HG03378 (cell line): Measurements from ENCODE around the gene TMEM30B.

Experiments
- ATAC-seq: cut with Tn5 transposase; IDR thresholded peaks from one replicate; pipeline ENCODE4 v1.9.1; 2021; ENCODE audit warnings: mild to moderate bottlenecking, moderate library complexity; ENCODE audit not compliant: unreplicated experiment

The TMEM30B gene

DNA sequence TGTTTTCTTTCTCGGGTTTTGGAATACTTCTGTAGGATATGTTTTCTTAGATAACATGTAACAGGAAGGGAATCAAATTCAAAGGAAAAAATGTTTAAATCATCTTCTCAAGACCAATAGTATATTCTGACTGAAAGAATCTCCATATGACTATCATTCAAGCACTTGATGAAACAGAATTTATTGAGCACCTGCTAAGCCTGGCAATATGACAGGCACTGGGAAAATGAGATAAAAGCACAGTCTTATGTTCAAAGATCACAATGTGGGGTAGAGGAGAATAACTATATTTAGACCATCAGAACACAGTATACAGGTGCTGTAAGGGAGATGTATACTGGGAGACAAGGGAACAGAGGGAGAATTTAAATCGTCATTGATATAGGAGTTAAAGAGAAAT lies 19.1 kb upstream of the TMEM30B start:
- ATAC-seq = no peak

DNA sequence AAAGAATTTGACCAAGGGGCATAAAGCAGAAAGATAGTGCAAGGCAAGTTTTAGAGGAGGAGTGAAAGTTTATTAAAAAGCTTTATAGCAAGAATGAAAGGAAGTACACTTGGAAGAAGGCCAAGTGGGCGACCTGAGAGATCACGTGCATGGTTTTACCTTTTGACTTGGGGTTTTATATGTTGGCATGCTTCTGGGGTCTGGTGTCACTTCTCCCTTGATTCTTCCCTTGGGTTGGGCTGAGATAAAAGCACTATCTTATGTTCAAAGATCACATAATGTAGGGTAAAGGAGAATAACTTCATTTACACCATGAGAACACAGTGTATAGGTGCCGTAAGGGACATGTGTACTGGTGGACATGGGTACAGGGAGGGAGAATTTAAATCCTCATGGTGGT lies 17.7 kb upstream of the TMEM30B start:
- no peak for ATAC-seq

- ATAC-seq = no peak
These were observed 16.4 kb upstream of the TMEM30B start for GRCh38 chr14:61297581-61297980.

DNA sequence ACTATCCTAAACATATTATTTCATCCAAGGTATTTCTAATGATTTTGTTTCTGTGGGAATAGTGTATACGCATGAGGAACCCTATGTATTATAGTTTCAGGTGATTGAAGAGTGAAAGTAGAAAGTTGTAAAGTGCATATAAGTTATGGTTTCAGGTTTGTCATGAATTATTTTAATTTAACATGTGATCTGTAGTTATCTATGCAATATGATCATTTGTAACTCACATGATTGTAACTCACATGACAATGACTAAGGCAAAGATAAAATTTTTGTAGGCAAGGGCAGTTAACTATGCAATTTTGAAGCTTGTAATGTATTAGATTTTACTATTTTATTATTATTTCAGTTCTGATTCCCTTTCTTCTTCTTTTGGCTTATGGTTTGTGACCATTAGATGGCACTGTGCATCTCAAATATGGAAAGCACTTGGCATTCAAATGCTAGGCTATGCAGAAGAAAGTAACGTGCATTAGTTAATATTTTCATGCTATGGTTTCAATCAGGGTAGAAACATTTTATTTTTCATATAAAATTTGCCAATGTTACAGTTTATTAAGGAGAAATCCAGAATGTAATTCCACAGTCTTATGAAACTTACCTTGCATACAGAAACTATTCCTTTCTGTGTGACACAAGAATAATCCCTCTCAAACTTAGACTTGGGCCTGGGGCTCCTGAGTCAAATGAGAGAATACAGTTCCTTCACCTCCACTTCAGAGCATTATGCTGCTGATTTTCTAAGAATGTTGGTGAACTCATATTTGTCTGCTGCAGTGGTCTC lies 15.8 kb upstream of the TMEM30B start:
- ATAC-seq = peak; percentile 54

DNA sequence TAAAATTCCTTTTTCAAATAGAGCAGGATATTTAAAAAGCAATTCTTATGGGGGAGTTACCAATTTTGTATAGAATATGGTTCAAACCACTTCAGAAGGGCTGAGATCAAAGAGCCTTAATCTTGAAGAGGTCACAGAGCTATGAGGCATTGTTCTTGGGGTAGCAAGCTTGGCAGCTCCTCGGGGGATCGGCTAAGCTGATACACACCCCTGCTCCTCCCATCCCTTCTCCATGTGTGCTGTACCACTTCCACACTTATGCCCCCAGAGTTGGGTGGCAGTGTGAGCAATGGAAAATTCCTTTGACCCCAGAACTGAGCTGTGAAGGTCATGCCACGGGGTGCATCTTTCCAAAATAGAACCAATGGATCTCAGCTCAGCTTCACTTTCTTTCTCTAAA lies 15.0 kb upstream of the TMEM30B start:
- no peak for ATAC-seq

DNA sequence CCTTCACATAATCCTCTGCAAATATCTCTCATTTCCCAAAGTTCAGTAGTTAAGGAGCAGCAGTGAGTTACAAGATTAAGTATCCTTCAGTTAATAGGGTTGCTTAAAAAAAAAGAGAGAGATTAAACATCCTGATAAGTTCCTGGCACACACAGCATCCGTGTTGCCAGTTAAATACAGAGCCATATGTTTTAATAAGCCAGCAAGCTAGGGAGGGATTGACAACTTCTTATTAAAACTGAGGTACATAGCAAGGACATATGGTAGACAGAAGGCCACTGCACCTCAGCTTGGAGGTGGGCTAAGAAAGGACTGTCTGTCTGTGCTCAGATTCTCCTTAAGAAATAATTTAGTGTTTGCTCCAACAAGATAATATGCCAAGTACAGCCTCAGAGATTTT lies 9.6 kb upstream of the TMEM30B start:
- no peak for ATAC-seq

- no peak for ATAC-seq
These were observed 7.6 kb upstream of the TMEM30B start for GRCh38 chr14:61288720-61289119.

DNA sequence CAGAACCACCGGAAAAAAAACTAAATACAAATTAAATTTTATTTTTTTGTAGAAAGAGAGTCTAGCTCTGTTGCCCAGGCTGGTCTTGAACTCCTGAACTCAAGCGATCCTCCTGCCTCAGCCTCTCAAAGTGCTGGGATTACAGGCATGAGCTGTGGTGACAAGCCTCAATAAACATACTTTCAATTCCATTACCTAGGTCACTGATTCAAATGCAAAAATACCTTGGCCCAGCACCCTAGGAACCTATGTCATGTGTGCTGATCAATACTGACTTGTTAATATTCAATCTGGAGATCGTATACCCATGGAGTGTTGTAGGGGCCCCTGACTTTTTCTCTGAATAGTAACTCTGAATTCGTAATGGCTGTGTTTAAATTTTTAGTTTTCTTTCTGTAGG lies 7.1 kb upstream of the TMEM30B start:
- ATAC-seq = no peak

DNA sequence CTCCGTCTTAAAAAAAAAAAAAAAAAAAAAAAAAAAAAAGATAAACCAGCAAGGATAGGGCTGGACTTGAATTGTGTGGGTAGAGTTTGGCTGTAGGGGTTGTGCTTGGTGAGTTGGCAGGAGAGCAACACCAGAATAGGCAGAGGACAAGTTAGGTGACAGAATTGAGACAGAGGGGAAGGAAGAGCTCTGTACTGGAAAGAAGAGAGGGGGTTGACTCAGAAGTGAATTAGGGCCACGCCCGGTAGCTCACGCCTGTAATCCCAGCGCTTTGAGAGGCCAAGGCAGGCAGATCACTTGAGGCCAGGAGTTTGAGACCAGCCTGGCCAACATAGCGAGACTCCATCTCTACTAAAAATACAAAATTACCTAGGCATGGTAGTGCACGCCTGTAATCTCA lies 6.1 kb upstream of the TMEM30B start:
- no peak for ATAC-seq

GRCh38 chr14:61285364-61285763 lies 4.2 kb upstream of the TMEM30B start:
- no peak for ATAC-seq

- ATAC-seq = no peak
These were observed 2.9 kb upstream of the TMEM30B start for GRCh38 chr14:61284001-61284400.

DNA sequence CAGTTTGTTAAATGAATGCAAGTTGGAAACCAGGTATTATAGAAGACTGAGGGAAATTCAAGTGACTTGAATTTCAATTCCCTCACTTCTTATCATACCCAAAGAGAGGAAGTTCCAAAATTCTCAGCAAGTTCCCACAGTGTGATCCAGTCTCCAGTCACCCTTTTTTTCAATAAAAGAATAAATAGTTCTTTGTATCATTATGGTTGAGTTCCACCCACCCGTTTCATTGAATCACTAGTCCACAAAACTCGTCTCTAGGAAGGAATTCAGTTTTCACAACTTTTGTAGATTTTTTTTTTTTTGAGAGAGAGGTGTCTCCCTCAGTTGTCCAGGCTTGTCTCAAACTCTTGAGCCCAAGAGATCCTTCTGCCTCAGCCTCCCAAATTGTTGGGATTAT lies 1.6 kb upstream of the TMEM30B start:
- no peak for ATAC-seq

DNA sequence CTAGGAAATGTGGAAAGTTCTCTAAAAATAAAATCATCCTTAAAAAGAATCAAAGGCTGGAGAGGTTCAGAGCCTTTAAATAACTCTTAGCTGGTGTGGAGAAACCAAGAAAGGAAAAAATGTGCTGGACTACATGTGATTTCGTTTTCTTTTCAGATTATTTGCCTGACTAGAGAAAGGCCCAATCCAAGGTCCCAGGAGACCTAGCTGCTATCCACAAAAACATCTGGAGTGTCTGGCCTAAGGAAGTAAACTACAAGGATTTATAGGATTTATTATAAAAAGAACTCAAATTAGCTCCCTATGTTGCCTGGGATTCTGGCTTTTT lies 774 bp upstream of the TMEM30B start:
- ATAC-seq = no peak

DNA sequence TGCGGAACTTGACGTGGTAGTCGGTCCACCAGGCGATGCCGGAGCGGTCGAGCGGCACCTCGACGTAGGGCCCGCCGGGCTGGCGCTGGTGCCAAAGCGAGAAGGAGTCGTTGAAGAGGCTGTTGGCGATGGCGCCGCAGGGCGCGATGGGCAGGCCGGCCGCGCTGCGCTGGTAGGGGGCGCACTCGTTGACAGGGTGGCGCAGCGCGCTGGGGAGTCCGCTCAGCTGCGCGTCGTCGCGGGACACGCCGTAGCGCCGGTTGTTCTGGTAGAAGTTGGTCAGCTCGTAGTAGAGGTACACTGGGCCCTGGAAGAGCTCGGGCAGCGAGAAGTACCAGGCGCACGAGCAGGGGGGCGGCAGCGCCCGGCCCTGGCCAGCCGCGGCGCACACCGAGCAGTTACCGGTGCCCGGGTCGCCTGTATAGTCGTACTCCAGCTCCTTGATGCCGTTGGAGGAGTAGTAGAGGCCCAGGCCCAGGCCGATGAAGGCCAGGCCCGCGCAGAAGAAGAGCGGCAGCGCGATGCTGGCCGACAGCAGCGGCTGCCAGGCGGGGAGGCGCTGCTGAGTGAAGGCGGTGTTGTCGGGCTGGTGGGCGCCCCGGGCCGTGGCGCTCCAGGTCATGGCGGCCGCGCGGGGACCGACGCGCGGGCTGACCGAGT lies 482 bp downstream of the TMEM30B start:
- no peak for ATAC-seq

GRCh38 chr14:61280092-61280525 lies 1.0 kb downstream of the TMEM30B start:
- ATAC-seq = no peak

DNA sequence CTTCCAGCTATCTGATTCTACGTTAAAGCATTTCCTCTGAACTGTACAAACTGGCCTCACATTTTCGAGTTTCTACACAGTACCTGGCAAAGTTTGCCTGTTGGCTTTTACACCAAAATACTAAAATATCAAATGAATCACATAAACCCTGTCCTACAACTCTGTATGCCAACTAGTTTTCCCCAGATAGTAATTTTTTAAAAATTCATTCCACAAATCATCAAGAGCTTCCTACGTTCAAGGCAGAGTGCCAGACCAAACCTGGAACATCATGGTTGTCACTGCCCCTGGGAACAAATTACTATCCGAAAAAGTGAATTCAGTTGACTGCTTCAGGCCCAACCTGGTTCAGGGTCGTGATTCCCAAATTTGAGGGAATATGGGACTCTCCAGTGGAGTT lies 2.1 kb downstream of the TMEM30B start:
- ATAC-seq = no peak

DNA sequence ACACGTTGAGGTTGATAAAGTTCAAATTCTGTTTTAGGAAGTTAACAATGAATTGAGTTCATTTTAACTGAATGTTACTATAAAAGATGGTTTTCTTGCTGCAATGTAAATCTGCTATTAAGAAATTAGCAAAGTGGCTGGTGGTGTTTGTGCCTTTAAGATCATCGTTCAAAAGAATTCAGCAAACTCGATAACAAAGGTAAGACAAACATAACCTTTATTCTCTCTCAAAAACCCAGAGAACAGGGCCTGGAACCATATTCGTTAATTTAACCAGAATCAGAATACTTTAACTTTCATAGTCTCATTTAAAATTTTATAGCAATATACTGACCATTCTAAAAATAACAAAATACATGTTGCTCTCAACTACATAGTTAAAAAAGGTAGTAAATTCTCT lies 3.4 kb downstream of the TMEM30B start:
- ATAC-seq = no peak

GRCh38 chr14:61277232-61277631 lies 3.9 kb downstream of the TMEM30B start:
- ATAC-seq = no peak

GRCh38 chr14:61271552-61271951 lies 9.6 kb downstream of the TMEM30B start:
- ATAC-seq = no peak

GRCh38 chr14:61270714-61271113 lies 10.4 kb downstream of the TMEM30B start:
- no peak for ATAC-seq

DNA sequence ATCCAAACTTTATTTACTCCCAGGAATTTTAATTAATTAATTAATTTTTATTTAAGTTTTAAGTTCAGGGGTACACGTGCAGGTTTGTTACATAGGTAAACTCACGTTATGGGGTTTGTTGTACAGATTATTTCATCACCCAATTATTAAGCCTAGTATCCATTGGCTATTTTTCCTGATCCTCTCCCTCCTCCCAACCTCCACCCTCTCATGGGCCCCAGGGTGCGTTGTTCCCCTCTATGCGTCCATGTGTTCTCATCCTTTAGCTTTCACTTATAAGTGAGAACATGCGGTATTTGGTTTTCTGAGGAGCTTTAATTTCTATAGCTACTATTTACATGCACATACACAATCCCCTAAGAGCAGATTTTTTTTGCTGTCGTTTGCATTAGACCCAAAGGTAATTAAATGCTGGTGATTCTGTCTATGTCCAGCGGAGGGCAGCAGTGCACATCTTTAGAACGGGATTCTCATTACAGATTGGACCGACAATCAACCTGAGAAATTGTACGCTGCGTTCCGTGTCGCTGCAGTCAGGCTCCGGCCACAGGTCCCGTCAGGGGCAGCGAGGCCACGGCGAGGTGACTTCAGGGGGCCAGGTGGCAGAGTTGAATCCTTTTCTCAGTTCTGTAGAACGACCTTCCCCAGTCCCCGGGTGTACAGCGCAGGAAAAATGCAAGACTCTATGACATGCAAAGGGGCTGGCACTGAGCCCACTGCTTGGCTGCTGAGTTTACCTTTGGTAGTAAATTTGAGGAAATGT lies 11.6 kb downstream of the TMEM30B start:
- peak; percentile 95 for ATAC-seq

- ATAC-seq = no peak
These were observed 12.3 kb downstream of the TMEM30B start for GRCh38 chr14:61268812-61269211.
